ENCODE data around the gene MCHR1.

Gene MCHR1

DNA sequence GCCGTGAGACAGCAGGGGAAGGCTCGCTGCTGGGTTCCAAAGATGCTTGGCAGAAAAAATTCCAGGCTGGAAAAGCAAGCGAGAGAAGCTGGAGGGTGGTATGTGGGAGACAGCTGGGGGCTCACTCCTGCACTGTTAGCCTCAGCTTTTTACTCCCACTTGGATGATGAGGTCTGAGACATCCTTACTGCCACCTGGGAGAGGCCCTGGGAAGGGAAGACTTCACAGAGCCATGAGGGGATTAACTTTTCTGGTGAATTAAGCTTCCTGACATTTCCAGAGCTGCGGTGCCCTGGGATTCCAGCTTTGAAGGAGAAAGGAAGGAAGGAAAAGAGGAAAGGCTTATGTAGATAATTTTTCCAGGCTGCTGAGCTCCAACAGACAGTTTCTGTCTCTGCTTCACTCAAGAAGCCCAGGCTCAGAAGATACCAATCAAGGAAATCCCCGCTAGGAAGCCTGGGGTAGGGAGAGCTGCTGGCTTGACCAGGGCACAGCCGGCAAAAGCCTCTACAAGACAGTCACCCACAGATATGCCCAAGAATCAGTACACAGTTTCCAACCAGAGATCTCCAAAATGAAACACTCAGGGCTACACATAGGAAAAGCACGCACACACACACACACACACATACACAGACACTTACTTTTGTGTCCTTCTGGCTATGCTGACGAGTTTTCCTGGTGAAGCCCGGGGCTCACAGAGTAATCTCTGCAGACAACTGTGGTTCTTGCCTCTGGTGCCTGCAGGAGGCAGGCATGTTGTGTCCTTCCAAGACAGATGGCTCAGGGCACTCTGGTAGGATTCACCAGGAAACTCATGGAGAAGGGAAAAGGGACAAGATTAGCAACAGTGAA is 907 bp downstream of the MCHR1 start:
- DNase-seq (ENCODE audit: extremely low spot score) = no peak
- ChIA-PET CTCF (interaction anchor here (1.6 to 1.8 kb wide), 2 partner anchors 80 to 243 kb away, joined by 4 to 6 read pairs; no protein-coding TSS in a partner anchor), POLR2A (interaction anchor here (1.2 to 1.6 kb wide), 2 partner anchors 28 to 138 kb away, joined by 3 to 4 read pairs; no protein-coding TSS in a partner anchor)
- TF ChIP-seq BHLHE40 (IDR thresholded peaks at IDR 0.05; ENCODE audit: borderline replicate concordance) = no peak
- TF ChIP-seq CTBP1 (IDR thresholded peaks at IDR 0.05; ENCODE audit: borderline replicate concordance) = no peak
- TF ChIP-seq FOXA1 (IDR thresholded peaks at IDR 0.05) = no peak
- TF ChIP-seq ELF4 (IDR thresholded peaks at IDR 0.05) = no peak
- TF ChIP-seq SP1 (IDR thresholded peaks at IDR 0.05) = no peak
- TF ChIP-seq NFRKB (IDR thresholded peaks at IDR 0.05) = no peak
- no peak for TF ChIP-seq TARDBP (IDR thresholded peaks at IDR 0.05)
- TF ChIP-seq FOXM1 (IDR thresholded peaks at IDR 0.05; ENCODE audit: borderline replicate concordance) = no peak
- no peak for TF ChIP-seq FOXK2 (IDR thresholded peaks at IDR 0.05)
- no peak for TF ChIP-seq SUZ12 (IDR thresholded peaks at IDR 0.05)
- TF ChIP-seq, protein P1, sequence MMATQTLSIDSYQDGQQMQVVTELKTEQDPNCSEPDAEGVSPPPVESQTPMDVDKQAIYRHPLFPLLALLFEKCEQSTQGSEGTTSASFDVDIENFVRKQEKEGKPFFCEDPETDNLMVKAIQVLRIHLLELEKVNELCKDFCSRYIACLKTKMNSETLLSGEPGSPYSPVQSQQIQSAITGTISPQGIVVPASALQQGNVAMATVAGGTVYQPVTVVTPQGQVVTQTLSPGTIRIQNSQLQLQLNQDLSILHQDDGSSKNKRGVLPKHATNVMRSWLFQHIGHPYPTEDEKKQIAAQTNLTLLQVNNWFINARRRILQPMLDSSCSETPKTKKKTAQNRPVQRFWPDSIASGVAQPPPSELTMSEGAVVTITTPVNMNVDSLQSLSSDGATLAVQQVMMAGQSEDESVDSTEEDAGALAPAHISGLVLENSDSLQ (IDR thresholded peaks at IDR 0.05) = no peak
- no peak for TF ChIP-seq ZNF384 (IDR thresholded peaks at IDR 0.05)
- TF ChIP-seq LEF1 (IDR thresholded peaks at IDR 0.05; ENCODE audit: borderline replicate concordance) = no peak
- TF ChIP-seq HDGF (IDR thresholded peaks at IDR 0.05; ENCODE audit: borderline replicate concordance) = no peak
- no peak for TF ChIP-seq L3MBTL2 (conservative IDR thresholded peaks at IDR 0.05)

DNA sequence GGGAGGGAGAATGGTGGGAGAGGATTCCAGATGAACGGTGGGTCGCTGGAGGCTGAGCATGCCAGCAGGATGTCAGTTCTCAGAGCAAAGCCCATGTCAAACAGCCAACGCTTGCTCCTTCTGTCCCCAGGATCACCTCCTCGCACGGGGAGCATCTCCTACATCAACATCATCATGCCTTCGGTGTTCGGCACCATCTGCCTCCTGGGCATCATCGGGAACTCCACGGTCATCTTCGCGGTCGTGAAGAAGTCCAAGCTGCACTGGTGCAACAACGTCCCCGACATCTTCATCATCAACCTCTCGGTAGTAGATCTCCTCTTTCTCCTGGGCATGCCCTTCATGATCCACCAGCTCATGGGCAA is 1.5 kb downstream of the MCHR1 start:
- TF ChIP-seq, protein P1 (IDR thresholded peaks at IDR 0.05) = no peak
- TF ChIP-seq SUZ12 (IDR thresholded peaks at IDR 0.05) = no peak
- no peak for TF ChIP-seq HDGF (IDR thresholded peaks at IDR 0.05; ENCODE audit: borderline replicate concordance)
- no peak for DNase-seq (ENCODE audit: extremely low spot score)
- POLR2A ChIA-PET = interaction anchor here (1.2 kb wide), 1 partner anchor 137 kb away, joined by 3 read pairs; no protein-coding TSS in a partner anchor
- CTCF ChIA-PET = interaction anchor here (1.6 to 1.8 kb wide), 2 partner anchors 79 to 244 kb away, joined by 4 to 6 read pairs; no protein-coding TSS in a partner anchor

DNA sequence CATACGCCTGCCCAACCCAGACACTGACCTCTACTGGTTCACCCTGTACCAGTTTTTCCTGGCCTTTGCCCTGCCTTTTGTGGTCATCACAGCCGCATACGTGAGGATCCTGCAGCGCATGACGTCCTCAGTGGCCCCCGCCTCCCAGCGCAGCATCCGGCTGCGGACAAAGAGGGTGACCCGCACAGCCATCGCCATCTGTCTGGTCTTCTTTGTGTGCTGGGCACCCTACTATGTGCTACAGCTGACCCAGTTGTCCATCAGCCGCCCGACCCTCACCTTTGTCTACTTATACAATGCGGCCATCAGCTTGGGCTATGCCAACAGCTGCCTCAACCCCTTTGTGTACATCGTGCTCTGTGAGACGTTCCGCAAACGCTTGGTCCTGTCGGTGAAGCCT is 2.2 kb downstream of the MCHR1 start:
- ChIA-PET CTCF (interaction anchor here (1.6 to 2.5 kb wide), 2 partner anchors 34 to 79 kb away, joined by 4 to 11 read pairs; no protein-coding TSS in a partner anchor), POLR2A (interaction anchor here (1.4 kb wide), 1 partner anchor 29 kb away, joined by 6 read pairs; no protein-coding TSS in a partner anchor)
- TF ChIP-seq TARDBP (IDR thresholded peaks at IDR 0.05) (no peak), FOXK2 (IDR thresholded peaks at IDR 0.05) (no peak), BHLHE40 (IDR thresholded peaks at IDR 0.05; ENCODE audit: borderline replicate concordance) (no peak), SUZ12 (IDR thresholded peaks at IDR 0.05) (no peak), LEF1 (IDR thresholded peaks at IDR 0.05; ENCODE audit: borderline replicate concordance) (no peak), ELF4 (IDR thresholded peaks at IDR 0.05) (no peak), CTBP1 (IDR thresholded peaks at IDR 0.05; ENCODE audit: borderline replicate concordance) (no peak), FOXA1 (IDR thresholded peaks at IDR 0.05) (no peak), SP1 (IDR thresholded peaks at IDR 0.05) (no peak), ZNF384 (IDR thresholded peaks at IDR 0.05) (no peak), L3MBTL2 (conservative IDR thresholded peaks at IDR 0.05) (no peak), NFRKB (IDR thresholded peaks at IDR 0.05) (no peak)
- no peak for DNase-seq (ENCODE audit: extremely low spot score)

DNA sequence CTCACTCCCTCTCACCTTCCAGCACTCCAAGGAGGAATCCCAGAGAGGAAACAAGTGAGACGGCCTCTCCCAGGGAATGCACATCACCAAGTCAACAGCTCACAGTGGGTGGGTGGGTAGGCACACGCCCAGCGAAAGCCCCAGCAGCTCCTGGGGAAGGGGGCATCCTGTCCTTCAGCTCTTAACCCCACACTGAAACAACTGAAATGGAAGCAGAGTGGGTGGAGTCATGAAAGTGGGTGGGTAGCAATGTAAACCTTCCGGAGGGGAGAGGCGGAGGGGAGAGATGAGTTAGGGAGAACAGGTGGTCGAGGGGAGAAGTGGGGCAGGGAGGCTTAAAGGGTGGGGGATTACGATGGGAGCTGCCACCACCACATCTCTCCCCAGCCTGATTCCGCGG is 5.4 kb downstream of the MCHR1 start:
- ChIA-PET POLR2A (interaction anchor here (1.9 kb wide), 1 partner anchor 34 kb away, joined by 7 read pairs; no protein-coding TSS in a partner anchor), CTCF (interaction anchor here (0.8 to 3.3 kb wide), 3 partner anchors 51 to 215 kb away, joined by 3 to 30 read pairs (median 3); no protein-coding TSS in a partner anchor)
- no peak for TF ChIP-seq TARDBP (IDR thresholded peaks at IDR 0.05)
- no peak for DNase-seq (ENCODE audit: extremely low spot score)

DNA sequence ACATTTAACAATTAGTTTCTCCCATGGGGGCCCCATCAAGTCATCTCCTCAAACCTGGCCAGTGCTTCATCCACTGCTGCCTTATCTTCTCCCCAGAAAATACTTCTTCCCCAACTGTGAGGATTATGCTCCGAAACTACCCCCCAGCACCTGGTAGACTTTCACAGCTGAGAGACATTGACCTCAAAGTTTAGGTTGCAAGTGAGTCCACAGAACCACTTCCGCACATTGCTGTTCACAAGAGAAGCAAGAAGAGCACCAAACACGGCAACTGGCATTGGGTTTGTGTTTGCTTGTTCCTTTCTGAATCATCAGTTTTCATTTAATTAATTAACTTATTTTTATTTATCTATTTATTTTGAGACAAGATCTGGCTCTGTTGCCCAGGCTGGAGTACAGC is 6.1 kb downstream of the MCHR1 start:
- POLR2A ChIA-PET = no interaction called here

DNA sequence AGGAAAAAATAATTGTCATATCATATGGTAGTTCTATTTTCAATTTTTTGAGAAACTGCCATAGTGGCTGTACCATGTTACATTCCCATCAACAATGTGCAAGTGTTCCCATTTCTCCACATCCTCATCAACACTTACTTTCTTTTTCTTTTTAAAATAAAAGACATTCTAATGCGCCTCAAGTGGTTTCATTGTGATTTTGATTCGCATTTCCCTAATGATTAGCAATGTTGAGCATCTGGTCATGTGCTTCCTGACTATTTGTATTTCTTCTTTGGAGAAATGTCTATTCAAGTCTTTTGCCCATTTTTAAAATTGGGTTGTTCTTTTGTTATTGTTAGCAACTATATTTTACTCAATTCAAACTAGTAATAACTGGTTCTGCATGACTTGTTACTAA is 8.4 kb downstream of the MCHR1 start:
- POLR2A ChIA-PET = no interaction called here
- CTCF ChIA-PET = interaction anchor here (0.6 kb wide), 1 partner anchor 22 kb away, joined by 3 read pairs; no protein-coding TSS in a partner anchor
- TF ChIP-seq FOXK2 (IDR thresholded peaks at IDR 0.05) (no peak), HDGF (IDR thresholded peaks at IDR 0.05; ENCODE audit: borderline replicate concordance) (no peak), FOXM1 (IDR thresholded peaks at IDR 0.05; ENCODE audit: borderline replicate concordance) (no peak), ZNF384 (IDR thresholded peaks at IDR 0.05) (no peak), ELF4 (IDR thresholded peaks at IDR 0.05) (no peak)
- DNase-seq (ENCODE audit: extremely low spot score) = no peak

More for the DNA sequence above, 6.1 kb downstream of the MCHR1 start:
- no peak for DNase-seq (ENCODE audit: extremely low spot score)
- CTCF ChIA-PET = interaction anchor here (0.6 to 3.3 kb wide), 3 partner anchors 74 to 214 kb away, joined by 3 to 30 read pairs (median 3); no protein-coding TSS in a partner anchor
- TF ChIP-seq ZNF384 (IDR thresholded peaks at IDR 0.05) (no peak), HDGF (IDR thresholded peaks at IDR 0.05; ENCODE audit: borderline replicate concordance) (no peak), NFRKB (IDR thresholded peaks at IDR 0.05) (no peak), SUZ12 (IDR thresholded peaks at IDR 0.05) (no peak), FOXM1 (IDR thresholded peaks at IDR 0.05; ENCODE audit: borderline replicate concordance) (no peak), ELF4 (IDR thresholded peaks at IDR 0.05) (no peak), CTBP1 (IDR thresholded peaks at IDR 0.05; ENCODE audit: borderline replicate concordance) (no peak), L3MBTL2 (conservative IDR thresholded peaks at IDR 0.05) (no peak), LEF1 (IDR thresholded peaks at IDR 0.05; ENCODE audit: borderline replicate concordance) (no peak), BHLHE40 (IDR thresholded peaks at IDR 0.05; ENCODE audit: borderline replicate concordance) (no peak), TARDBP (IDR thresholded peaks at IDR 0.05) (no peak), FOXK2 (IDR thresholded peaks at IDR 0.05) (no peak)

DNA sequence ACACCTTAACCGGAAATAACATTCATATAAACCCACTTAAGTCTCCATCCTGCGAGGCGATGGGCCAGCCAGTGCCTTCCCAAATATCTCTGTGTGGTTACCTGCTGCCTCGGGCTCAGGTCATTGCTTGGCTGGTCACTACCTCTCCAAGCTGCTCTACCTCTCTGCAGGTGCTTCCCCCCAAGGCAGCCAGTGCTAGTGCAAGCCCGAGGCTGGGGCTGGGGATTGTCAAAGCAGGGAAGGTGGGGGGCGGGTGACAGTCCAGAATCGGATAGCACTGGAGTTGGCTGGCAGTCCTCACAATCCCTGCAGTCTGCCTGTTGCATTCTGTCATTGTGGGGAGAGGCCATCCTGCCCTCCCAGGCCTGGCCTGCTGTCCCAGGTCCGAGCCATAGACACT is 11.1 kb downstream of the MCHR1 start:
- ChIA-PET POLR2A (no interaction called here), CTCF (no interaction called here)
- no peak for DNase-seq (ENCODE audit: extremely low spot score)
- TF ChIP-seq HDGF (IDR thresholded peaks at IDR 0.05; ENCODE audit: borderline replicate concordance) = no peak
- TF ChIP-seq, protein P1 (IDR thresholded peaks at IDR 0.05) = no peak
- TF ChIP-seq FOXK2 (IDR thresholded peaks at IDR 0.05) = no peak
- no peak for TF ChIP-seq TARDBP (IDR thresholded peaks at IDR 0.05)
- no peak for TF ChIP-seq ZNF384 (IDR thresholded peaks at IDR 0.05)
- no peak for TF ChIP-seq FOXA1 (IDR thresholded peaks at IDR 0.05)
- TF ChIP-seq SP1 (IDR thresholded peaks at IDR 0.05) = no peak
- TF ChIP-seq BHLHE40 (IDR thresholded peaks at IDR 0.05; ENCODE audit: borderline replicate concordance) = no peak
- TF ChIP-seq NFRKB (IDR thresholded peaks at IDR 0.05) = no peak
- TF ChIP-seq ARNT (IDR thresholded peaks at IDR 0.05) = no peak
- TF ChIP-seq CTBP1 (IDR thresholded peaks at IDR 0.05; ENCODE audit: borderline replicate concordance) = no peak
- no peak for TF ChIP-seq LEF1 (IDR thresholded peaks at IDR 0.05; ENCODE audit: borderline replicate concordance)
- no peak for TF ChIP-seq L3MBTL2 (conservative IDR thresholded peaks at IDR 0.05)

Data from HEK293T (cell line).